ENCODE results near the gene LGR6.

Gene LGR6

DNA sequence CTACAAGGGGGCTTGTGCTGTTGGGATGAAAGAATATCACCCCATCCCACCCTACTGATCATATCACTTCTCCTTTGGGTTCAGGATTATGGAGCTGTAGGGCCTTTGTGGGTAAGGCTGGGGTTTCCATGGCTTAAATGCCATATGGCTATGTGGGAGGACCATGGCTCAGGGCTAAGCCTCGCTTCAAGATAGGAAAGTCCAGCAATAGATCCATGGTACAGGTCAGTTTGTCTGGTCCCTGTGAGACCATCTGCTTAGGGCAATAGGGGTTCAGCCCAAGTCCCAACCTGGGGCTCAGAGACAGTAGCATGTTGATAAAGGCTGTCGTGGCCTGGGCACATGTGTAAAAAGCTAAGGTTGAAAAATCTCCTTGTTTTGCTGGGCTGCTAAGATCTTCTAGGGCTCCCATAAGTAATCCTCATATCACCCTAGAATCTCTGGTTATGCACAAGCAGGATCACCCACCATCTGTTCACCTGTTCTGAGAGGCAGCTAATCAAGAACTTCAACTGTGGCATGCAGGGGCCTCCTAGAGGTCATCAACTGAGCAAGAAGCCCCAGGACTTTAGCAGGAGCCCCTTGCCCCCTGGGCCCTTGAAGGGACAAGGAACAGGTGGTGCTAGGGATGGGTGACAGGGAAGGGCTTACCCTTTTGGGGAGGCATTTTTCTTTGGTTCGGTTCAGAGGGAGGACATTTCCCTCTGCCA lies 81.6 kb downstream of the LGR6 start:
- no peak for DNase-seq

DNA sequence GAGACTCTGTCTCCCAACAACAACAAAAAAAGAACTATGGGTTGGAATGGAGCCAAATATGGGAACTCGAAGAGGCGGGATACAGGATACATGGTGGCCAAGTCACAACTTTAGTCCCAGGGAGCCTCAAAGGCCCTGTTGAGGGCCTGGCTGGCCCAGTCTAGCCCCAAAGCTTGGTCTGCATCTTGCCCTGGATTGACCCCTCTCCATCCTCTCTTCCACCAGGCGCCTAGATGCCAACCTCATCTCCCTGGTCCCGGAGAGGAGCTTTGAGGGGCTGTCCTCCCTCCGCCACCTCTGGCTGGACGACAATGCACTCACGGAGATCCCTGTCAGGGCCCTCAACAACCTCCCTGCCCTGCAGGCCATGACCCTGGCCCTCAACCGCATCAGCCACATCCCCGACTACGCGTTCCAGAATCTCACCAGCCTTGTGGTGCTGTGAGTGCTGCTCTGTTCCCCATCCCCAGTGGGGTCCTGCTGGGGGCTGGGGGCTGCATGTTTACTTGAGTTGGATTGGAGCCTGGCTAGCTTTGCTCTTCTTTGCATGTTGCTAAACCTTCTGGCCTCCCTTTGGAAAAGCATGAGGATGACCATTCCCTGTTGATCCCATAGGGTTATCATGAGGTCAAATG lies 82.6 kb downstream of the LGR6 start:
- DNase-seq, result no peak

DNA sequence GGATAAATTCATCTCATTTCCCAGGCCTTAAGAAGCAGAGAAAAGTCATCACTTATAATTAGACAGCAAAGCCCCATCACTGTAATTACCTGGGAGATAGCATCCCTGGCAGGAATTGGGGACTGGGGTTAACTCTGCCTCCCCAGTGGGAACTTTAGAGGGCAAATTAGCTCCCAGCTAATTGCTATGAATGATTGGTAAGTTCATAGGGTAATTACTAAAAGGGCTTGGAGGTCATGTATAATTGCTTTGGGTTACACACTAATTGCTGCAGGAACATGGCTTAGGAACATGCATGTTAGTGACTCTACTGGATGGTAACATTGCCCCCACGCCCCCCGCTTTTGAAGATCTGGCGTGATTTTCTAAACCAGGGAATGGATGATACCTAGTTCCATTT lies 83.3 kb downstream of the LGR6 start:
- DNase-seq, result no peak

DNA sequence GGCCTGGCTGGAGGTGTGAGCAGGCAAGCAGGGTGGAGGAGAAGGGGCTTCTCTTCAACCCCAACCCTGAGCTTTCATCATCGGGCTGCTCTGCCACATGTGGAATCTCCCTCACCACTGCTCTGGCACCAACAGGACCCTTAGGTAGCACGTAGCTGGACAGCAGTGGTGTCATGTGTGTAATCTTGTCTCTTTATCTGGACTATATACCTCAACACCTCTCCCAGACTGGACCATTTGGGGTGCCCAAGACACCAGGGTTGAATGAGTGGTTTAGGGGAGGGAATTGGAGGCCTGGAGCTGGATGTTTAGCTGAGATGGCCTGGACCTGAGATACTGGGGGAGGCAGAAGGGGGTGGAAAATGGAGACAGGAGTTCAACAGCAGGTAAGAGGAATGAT lies 85.2 kb downstream of the LGR6 start:
- DNase-seq, result no peak

DNA sequence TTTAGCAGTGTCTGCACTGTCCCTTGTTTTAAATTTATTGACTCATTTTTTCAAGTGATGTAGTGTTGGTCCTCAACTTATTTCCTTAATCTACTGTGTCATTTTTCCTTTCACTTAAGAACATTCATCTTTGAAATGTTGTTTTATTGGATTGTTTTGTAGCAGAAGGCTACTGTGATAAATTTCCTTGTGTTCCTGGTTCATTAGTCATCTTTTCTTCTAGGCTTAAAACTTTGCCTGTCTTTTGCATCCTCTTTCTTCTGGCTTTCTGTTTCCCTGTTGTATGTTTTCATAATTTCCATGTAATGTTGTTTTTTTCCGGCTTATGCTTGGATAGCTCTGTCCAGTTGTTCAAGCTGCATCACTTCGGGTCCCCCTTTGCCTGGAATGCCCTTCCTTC lies 86.2 kb downstream of the LGR6 start:
- no peak for DNase-seq

DNA sequence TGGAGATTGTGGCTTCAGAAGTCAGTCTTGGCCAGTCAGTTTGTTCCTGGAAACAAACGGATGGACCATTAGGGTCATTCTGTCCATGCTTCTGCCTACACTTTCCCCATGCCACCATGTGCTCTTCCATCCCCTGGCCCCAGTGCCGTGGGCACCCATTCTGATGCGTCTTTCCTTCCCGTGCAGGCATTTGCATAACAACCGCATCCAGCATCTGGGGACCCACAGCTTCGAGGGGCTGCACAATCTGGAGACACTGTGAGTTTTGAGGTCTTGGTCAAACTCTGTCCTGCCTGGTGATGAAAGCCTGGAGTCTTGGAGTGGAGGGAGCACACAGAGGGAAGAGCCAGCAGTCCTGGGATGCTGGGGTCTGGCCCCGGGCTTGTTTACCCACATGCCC lies 87.0 kb downstream of the LGR6 start:
- no peak for DNase-seq

DNA sequence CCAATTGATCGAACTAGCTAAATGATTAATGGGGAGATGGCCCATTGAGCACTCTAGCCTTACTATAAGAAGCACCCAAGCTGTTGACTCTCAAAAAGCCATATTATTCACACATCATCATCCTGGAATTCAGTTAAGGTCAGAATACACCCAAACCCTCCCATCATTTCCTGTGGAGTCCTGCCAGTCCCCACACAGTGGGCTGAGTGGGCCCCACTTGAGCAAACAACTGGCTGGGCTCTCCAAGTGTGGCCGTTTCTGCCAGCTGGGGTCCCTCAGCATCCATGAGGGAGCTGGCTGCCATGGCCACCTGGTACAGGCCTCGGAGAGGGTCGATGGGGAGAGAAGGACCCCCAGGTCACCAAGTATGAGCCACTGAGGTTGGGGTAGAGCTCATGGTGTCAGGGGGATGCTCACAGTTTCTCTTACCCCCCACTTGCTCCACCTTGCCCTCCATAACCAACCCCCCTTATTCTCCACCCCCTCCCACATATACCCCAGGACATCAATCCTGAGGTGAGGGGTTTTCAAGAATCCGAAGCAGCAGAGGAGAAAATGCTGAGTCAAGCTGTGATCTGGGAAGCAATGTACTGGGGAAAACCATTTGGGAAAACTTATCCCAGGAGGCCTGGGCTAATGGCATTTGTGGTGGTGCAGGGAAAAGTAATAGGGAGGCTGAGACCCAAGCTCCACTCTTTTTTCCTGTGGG lies 87.9 kb downstream of the LGR6 start:
- no peak for DNase-seq

DNA sequence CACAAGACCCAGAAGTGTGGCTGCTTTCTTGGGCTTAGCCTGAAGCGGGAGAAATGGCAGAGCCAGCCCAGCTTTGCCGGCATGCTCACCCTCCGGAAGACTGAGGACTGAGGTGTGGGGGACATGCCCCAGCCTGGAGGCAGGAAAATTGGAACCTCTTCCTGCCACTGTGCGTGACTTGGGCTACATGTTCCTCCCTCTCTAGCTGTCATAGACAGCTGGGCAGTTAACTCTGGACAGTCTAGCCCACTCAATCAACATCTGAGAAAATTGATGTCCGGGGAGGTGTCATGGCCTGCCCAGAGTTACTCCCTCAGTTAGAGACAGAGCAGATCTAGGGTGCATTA lies 88.4 kb downstream of the LGR6 start:
- no peak for DNase-seq

DNA sequence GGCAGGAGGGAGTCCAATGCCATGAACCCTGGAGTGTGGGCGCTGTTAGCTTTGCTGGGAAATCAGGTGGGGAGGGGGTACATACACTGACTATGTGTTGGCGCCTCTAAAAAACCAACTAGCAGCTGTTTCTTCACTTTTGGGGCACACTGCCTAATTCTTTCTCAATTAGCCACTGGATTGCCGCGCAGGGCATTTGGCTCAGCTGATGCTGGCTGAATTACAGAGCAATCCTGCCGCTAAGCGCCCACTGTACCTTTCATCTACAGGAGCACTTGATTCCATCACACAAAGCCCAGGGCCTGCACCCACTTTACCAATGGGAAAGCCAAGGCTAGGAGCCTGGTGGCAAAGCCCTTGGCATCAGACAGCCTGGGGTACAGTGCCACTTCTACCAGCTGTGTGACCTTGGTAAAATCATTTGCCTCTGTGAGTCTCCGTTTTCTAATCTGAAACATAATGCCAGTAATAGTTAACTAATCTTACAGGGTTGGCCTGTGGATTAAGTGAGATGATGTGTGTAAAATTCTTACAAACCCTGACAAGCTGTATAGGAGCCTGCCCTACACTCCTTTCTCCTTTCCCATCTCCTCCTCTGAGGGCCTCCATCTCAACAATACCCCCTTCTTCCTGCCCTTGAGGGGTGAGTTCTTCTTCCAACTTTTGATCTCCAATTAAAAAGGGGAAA lies 89.1 kb downstream of the LGR6 start:
- no peak for DNase-seq

DNA sequence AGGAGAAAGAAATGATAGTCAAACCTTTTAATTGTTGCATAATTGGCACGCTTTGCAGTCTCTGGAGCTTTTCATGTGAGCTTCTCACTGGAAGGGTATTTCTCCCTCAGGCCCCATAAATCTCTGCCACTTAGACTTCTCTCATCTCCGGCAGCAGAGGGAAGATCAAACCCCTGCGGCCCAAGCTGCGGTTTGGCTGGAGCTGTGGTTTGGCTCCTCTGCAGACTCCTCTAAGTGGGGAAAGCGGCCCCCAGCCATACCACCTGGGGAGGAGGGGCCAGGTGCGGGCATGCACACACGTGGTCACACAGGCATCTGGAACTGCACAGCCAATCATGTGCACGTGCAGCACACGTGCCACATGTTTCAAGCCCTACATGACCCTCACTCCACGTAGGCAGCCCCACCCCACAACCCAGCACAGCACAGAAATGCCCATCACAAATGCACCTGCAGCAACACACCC lies 89.8 kb downstream of the LGR6 start:
- DNase-seq, result peak; percentile 84

DNA sequence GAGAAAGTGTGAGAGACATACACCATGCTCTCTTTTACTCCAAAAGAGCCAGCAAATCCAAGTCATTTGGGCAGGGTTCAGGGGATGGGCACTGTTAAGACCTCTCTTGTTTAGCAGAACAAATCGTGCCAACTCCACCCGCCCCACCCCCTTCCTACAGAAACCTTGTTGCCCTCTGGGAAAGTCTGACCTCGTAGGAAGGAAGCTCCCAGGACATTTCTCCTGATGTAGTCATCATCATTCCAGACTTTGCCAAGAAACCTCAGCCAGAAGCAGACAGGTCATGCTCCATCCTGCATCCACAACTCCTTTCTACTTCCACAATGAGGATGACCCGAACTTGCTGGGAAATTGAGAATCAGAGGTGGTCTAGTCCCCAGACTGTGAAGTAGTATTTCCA lies 90.4 kb downstream of the LGR6 start:
- DNase-seq, result no peak

DNA sequence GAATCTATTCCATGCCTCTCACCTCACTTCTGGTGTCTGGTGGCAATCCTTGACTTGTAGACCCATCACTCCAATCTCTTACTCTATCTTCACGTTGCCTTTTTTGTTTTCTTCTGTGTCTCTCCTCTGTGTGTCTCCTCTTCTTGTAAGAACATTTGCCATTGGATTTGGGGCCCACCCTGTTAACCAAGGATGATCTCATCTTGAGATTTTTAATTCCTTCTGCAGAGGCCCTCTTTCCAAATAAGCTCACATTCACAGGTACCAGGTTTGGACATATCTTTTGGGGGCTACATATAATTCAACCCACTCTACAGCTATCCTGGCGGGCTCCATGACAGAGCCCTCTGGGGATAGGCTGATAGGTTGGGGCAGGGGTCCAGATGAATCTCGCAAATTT lies 92.3 kb downstream of the LGR6 start:
- DNase-seq, result no peak

DNA sequence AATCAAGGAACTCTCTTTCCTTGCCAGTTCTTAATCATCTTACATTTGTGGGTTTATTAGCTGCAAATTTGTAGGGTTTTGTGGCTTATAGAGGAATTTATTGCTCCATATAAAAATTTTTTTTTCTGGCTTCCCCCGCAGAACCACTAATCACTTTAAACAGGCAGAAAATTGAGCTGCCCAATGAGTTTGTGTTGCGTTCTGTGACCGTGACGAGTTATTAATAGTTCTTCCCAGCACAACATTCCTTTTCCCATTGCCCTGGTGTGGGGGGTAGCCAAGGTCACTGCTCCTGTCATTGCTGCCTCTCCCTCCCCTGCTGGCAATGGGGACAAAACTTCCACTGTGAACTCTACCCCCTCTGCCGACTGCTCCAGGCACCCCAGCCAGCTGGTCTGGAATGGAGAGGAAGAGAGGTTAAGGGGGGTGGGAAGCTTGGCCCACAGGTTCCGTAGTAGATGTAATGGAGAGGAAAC lies 93.1 kb downstream of the LGR6 start:
- DNase-seq, result no peak

DNA sequence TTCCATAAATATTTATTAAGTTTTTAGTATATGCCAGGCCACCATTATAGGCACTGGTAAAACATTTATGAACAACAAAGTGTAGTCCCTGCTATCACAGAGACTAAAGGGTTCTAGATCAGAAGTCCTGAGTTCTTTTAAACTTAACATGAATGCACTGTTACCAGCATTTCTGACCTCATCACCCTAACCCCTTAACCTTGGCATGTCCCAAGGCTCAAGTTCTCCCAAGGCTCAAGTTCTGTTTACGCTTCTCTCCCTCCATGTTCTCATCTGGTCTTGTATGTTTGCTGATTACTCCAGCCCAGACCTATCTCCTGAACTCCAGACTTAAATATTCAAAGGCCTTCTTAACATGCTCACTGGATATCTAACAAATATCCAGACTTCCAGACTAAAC lies 93.6 kb downstream of the LGR6 start:
- DNase-seq, result no peak

DNA sequence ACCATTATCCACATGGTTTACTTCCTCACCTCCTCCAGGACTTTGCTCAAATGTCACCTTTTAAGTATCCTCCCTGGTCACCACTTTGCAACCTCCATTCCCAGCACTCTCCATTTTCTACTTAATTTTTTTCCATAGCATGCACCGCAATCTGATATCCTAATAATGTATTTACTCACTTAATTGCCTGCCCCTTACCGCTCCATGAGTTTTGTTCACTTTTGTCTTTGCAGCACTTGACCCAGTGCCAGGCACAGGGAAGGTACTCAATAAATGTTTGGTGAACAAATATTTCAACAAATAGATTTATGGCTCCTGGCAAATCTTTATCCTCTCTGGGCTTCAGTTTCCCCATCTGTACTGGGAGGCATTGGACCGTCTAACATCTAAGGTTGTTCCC lies 94.6 kb downstream of the LGR6 start:
- peak; percentile 75 for DNase-seq

DNA sequence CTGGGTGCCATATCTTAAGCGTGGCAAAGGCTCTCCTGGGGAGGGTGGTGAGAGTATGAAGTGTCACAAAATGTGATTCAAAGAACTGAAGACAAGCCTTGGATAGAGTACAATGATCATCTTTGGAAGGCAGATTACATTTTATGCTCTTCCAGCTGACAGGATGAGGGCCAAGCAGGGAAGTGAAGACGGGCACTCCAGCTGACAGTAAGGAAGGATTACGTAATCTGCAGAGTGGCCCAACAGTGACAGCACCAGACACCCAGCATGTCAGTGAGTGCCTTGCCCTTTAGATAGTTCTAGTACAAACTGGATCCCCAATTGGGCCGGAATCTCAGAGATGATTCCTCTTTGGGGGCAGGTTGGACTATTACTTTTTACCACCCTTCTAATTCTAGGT lies 95.4 kb downstream of the LGR6 start:
- no peak for DNase-seq

DNA sequence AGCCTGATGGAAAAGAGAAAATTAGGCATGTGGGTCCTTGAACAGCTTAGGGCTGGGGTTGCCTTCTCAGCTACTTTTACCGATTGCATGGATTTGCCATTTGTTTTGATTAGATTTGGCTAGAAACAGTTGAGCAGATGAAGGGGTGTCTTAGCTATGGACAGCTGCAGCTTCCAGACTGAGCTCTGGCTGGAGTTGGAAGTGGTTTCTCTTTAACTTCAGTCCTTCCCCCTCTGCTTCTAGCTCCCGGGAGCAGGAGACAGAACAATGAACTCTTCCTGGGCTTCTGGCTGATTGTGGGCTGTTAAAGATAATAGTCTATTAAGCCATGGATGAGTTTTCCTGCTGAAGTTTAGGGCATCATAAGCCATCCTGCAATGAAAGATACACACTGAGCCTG lies 97.4 kb downstream of the LGR6 start:
- no peak for DNase-seq

DNA sequence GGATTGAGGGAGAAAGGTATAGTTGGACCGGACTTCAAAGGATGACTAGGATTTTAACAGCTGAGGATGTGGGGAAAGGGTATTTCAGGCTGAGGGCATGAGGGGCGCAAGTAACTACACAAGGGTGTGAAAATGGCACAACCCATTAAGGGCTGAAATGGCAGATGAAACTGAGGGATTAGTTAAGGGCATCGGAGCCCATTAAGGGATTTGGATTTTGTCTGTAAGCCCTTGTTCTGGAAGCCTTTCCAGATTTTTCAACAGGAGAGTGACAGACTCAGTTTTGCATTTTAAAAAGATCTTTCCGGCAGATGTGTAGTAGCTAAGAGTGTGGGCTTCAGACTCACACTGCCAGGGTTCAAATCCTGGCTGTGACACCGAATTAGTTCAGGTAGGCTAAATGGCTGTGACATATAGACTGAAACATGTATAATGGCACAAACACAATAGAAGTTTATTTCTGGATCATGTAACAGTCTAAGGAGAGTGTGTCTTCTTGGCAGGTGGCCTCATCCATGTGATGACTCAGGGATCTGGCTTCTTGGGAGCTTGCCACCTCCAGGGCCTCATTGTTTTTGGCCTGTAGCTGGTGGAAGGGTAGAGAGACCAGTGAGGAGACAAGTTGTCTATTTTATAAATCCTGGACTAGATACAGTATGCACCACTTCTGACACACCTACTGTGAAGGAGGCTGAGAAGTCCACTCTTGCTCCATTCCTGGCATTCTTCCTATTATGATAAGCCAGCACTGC lies 98.5 kb downstream of the LGR6 start:
- no peak for DNase-seq

DNA sequence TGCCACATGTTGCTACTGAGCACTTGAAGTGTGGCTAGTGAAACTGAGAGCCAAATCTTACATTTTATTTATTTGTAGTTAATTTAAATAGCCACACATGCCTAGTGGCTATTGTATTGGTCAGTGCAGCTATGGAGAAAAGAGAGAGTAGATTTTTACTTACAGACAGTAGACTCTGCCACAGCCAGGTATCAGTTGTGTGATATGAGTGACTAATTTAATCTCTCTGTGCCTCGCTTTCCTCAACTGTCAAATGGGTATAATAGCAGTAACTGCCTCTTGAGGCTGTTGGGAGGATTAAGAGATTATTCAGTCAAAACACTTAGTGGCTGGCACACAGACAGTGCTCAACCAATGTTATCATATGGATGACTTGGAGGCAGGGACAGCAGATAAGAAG lies 99.2 kb downstream of the LGR6 start:
- no peak for DNase-seq

DNA sequence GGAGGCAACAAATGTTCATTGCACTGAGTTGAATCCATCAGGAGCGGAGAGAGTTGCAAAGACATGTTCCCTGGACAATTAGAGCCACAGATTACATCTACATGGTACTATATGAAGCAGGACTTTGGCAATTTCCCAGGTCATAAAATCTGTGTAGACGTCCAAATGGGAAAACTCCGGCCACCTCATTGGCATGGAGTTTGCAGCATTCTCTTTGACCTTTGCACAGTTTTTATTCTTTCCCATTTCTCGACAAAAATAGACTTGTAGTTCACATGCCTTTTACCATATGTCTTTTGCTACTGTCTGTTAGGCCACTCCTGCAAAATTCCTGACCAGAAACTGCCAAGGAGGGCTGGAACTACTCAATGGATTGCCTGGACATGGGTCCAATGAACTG lies 100.0 kb downstream of the LGR6 start:
- no peak for DNase-seq

DNA sequence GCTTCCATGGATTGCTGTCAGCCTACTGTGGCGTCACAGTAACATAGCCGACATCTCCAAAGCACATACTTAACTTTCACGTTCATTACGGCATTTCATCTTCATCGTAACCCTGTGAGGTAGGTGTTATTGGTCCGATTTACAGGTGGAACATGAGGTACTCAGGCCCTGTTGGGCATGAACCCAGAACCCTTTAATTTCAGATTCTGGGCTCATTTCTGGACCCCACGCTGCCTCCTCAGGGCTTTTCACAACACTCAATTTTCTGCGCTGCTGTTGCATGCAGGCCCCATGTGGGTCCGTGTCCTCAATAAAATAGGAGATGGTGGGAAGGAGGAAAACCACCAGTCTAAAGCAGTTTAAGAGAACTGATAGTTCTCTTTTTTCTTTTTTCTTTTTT lies 108.6 kb downstream of the LGR6 start:
- DNase-seq, result no peak

DNA sequence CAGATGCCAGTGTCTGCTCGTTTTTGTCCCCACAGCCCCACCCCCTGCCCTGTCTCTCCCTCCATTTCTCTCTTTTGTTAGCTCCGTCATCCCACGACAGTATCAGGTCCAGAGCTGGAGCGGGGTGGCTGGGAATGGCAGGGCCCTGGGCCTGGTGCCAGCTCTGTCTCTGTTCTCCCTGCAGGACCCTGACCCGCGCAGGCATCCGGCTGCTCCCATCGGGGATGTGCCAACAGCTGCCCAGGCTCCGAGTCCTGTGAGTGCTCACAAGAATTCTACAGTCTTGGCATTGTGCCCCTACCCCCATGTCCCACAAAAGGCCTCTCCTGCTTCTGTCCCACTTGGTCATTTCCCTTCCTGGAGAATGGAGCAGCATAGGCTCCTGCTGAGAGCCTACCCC lies 110.8 kb downstream of the LGR6 start:
- DNase-seq, result no peak

DNA sequence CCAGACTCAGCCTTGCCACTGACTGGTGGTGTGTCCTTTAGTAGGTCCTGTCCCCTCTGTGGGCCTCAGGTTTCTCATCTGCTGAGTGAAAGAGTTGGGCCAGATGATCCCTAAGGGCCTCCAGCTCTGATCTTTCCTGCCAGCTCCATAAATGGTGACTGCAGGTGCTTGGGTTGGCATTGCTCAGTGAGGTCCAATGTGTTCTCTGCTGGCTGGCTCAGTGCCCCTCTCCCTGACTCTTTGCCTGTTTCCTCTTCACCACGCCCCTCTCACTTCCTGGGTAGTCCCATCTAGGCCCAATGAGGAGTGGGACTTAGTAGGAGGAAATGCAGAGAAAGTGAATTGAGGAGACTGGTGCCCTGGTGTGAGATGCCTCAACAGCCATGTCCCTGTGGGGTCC lies 111.6 kb downstream of the LGR6 start:
- DNase-seq, result no peak
